ENCODE data around the gene PACS2.
A peak's percentile ranks its signal among the peaks of the same experiment; 100 is the strongest.
"Not testable (repeated sequence)": the region's sequence is repeated elsewhere in the genome, so short reads cannot be mapped to it uniquely, and the experiment has no call there.

PACS2 gene

GRCh38 chr14:105316577-105316941 lies 2.0 kb downstream of the PACS2 start:
- DNase-seq, result no peak

GRCh38 chr14:105316968-105317510 lies 2.5 kb downstream of the PACS2 start:
- no peak for DNase-seq

- DNase-seq, result peak in 1 of 2 experiments; percentile 17
These were observed 3.0 kb downstream of the PACS2 start for GRCh38 chr14:105317546-105317945.

GRCh38 chr14:105322791-105323556 lies 8.4 kb downstream of the PACS2 start:
- DNase-seq, result no peak

GRCh38 chr14:105323663-105324062 lies 9.1 kb downstream of the PACS2 start:
- DNase-seq, result no peak

- DNase-seq, result no peak
These were observed 9.7 kb downstream of the PACS2 start for GRCh38 chr14:105324080-105324778.

- no peak for DNase-seq
These were observed 10.3 kb downstream of the PACS2 start for GRCh38 chr14:105324871-105325270.

- DNase-seq, result no peak
These were observed 10.8 kb downstream of the PACS2 start for GRCh38 chr14:105325303-105325702.

- DNase-seq, result peak; percentile 2 to 11
These were observed 11.4 kb downstream of the PACS2 start for GRCh38 chr14:105325716-105326567.

- DNase-seq, result no peak
These were observed 12.0 kb downstream of the PACS2 start for GRCh38 chr14:105326568-105326867.

- no peak for DNase-seq
These were observed 12.5 kb downstream of the PACS2 start for GRCh38 chr14:105326891-105327694.

GRCh38 chr14:105327695-105328045 lies 13.1 kb downstream of the PACS2 start:
- not testable (repeated sequence) for DNase-seq

- no peak for DNase-seq
These were observed 13.6 kb downstream of the PACS2 start for GRCh38 chr14:105328070-105328677.

- DNase-seq, result no peak
These were observed 14.3 kb downstream of the PACS2 start for GRCh38 chr14:105328678-105329390.

GRCh38 chr14:105329411-105330150 lies 15.0 kb downstream of the PACS2 start:
- DNase-seq, result no peak

GRCh38 chr14:105330491-105330895 lies 15.9 kb downstream of the PACS2 start:
- no peak for DNase-seq

GRCh38 chr14:105331575-105332349 lies 17.2 kb downstream of the PACS2 start:
- DNase-seq, result no peak

- DNase-seq, result no peak
These were observed 17.9 kb downstream of the PACS2 start for GRCh38 chr14:105332350-105332874.

- DNase-seq, result no peak
These were observed 18.5 kb downstream of the PACS2 start for GRCh38 chr14:105333020-105333490.
